Lower leg skin (tissue), 3 donors: Measurements from ENCODE around the gene SPPL2A.

Experiments used
- POLR2A ChIP-seq, 2 donors: fragments of 450-650 bp; IDR thresholded peaks; one replicate each; pipeline ENCODE4 v1.6.1; 2016 to 2017; ENCODE audit warnings: antibody characterized with exemption in 2 of 2, mild to moderate bottlenecking in 1 of 2, moderate library complexity in 1 of 2
- TF ChIP-seq, protein P1 (sequence below), 3 donors: fragments of 450-650 bp; IDR thresholded peaks; one replicate each; pipeline ENCODE4 v1.5.1; 2016; ENCODE audit warnings: antibody characterized with exemption in 3 of 3, mild to moderate bottlenecking in 3 of 3, moderate library complexity in 2 of 3

- TF ChIP-seq, protein P1, sequence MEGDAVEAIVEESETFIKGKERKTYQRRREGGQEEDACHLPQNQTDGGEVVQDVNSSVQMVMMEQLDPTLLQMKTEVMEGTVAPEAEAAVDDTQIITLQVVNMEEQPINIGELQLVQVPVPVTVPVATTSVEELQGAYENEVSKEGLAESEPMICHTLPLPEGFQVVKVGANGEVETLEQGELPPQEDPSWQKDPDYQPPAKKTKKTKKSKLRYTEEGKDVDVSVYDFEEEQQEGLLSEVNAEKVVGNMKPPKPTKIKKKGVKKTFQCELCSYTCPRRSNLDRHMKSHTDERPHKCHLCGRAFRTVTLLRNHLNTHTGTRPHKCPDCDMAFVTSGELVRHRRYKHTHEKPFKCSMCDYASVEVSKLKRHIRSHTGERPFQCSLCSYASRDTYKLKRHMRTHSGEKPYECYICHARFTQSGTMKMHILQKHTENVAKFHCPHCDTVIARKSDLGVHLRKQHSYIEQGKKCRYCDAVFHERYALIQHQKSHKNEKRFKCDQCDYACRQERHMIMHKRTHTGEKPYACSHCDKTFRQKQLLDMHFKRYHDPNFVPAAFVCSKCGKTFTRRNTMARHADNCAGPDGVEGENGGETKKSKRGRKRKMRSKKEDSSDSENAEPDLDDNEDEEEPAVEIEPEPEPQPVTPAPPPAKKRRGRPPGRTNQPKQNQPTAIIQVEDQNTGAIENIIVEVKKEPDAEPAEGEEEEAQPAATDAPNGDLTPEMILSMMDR (IDR thresholded peaks at IDR 0.05): no peak
- TF ChIP-seq POLR2A (IDR thresholded peaks at IDR 0.05): no peak
These were observed 68.3 kb downstream of the SPPL2A start for GRCh38 chr15:50697109-50697797.
